Measurements from ENCODE around the gene TAF6L.
"Not testable (repeated sequence)": the region's sequence is repeated elsewhere in the genome, so short reads cannot be mapped to it uniquely, and the experiment has no call there.

TAF6L gene

DNA sequence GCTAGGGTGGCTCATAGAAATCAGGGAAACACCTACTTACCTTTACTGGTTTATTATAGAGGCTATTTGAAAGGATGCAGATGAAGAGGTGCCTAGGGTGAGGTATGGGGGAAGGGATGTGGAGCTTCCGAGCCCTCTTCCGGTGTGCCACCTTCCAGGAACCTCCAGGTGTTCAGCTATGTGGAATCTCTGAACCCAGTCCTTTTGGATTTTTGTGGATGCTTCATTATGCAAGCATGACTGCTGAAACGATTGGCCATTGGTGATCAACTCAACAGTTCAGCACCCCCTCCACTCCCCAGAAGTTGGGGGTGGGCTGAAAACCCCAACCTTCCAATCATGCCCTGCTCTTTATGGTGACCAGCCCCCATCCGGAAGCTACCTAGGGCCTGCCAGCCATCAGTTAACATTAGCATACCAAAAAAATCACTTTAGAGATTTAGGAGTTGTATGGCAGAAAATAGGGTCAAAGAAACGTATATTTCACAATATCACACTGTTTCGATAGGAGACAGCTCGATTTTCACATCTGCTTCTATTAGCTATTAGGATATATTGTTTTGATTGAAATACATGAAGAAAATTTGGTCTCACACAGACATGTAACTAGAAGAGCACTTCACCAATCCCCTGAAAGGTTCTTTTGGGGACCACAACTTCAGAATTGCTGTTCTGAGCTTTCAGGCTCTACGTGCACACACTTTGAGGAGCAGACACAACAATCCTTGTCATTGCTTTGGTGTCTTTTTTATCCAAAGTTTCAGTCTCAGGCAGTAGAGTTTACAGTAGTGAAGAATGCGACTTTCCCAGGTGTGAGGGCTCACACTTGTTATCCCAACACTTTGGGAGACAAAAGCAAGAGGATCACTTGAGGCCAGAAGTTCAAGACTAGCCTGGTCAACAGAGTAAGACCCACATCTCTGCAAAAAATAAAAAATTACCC is 13.1 kb upstream of the TAF6L start:
- DNase-seq (ENCODE audit: low read depth, low spot score), result no peak

- not testable (repeated sequence) for DNase-seq (ENCODE audit: low read depth, low spot score)
These were observed 10.3 kb upstream of the TAF6L start for GRCh38 chr11:62760867-62761227.

- DNase-seq (ENCODE audit: low read depth, low spot score), result no peak
These were observed 435 bp upstream of the TAF6L start for GRCh38 chr11:62770778-62771143.

- no peak for DNase-seq (ENCODE audit: low read depth, low spot score)
These were observed 3.2 kb downstream of the TAF6L start for GRCh38 chr11:62774407-62774806.

- DNase-seq (ENCODE audit: low read depth, low spot score), result no peak
These were observed 4.5 kb downstream of the TAF6L start for GRCh38 chr11:62775646-62776045.

GRCh38 chr11:62777389-62777788 is 6.2 kb downstream of the TAF6L start:
- no peak for DNase-seq (ENCODE audit: low read depth, low spot score)

- no peak for DNase-seq (ENCODE audit: low read depth, low spot score)
These were observed 7.2 kb downstream of the TAF6L start for GRCh38 chr11:62778441-62778840.

GRCh38 chr11:62782753-62783152 is 11.6 kb downstream of the TAF6L start:
- DNase-seq (ENCODE audit: low read depth, low spot score), result no peak

DNA sequence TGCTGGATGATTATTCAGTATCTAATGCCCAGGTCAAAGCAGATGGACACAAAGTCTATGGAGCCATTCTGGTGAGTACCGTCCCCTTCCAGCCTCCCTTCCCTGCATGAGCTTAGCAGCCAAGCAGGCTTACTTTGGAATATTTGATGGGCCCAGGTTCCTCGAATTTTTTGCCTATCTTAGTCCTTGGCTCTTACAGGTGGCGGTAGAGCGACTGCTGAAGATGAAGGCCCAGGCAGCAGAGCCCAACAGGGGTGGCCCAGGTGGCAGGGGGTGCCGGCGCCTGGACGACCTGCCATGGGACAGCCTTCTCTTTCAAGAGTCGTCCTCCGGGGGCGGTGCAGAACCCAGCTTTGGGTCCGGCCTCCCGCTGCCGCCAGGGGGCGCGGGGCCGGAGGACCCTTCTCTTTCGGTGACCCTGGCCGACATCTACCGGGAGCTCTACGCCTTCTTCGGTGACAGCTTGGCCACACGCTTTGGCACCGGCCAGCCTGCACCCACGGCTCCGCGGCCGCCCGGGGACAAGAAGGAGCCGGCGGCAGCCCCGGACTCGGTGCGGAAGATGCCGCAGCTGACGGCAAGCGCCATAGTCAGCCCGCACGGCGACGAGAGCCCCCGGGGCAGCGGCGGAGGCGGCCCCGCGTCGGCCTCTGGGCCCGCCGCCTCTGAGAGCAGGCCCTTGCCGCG is 15.3 kb downstream of the TAF6L start:
- no peak for DNase-seq (ENCODE audit: low read depth, low spot score)

- peak; percentile 97 for DNase-seq (ENCODE audit: low read depth, low spot score)
These were observed 16.0 kb downstream of the TAF6L start, which contains the start of gene TMEM179B for GRCh38 chr11:62787005-62787759. TMEM179B (plus strand) TSS chr11:62787402; CDS start chr11:62787432, 30 bp downstream.

DNA sequence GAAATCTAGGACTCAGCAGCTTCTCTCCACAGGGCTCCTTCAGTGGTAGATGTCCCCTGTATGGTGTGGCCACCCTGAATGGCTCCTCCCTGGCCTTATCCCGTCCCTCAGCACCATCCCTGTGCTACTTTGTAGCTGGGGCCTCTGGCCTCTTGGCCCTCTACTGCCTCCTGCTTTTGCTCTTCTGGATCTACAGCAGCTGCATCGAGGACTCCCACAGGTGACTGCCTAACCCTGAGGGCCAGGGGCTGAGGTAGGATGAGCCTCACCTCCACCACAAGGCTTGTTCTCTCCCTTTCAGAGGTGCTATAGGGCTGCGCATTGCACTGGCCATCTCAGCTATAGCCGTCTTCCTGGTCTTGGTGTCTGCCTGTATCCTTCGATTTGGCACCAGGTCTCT is 17.8 kb downstream of the TAF6L start:
- no peak for DNase-seq (ENCODE audit: low read depth, low spot score)

GRCh38 chr11:62789576-62789975 is 18.4 kb downstream of the TAF6L start:
- no peak for DNase-seq (ENCODE audit: low read depth, low spot score)

DNA sequence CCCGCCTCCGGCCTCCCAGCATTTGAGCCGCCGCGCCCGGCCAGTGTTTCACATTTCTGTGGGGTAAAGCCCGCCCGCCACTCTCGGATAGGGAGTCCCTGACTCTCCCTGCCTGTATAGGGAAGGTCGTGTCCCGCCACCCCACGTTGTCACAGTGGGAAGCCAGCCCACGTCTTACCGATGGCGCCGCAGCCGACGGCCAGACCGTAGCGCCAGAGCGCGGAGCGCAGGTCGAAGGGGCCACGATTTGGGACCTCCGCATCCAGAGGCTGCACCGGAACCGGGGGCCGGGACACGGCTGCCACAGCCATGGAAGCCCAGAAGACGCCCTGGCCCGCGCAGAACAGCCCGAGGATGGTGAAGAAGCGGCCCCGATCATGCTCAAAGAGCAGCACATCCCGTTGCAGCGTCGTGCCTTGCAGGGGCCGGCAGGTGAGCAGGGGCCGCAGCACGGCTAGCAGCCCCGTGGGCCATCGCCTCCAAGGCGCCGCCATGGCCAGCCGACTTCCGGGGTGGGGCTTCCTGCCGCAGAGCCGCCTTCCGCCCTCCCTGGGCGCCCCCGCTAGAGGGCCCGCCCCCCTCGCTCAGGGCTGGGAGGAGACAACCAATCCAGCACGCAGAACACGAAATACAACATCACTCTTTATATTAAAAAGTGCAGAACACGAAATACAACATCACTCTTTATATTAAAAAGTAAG is 20.5 kb downstream of the TAF6L start, which contains the start of gene TMEM223:
Gene TMEM223 (minus strand): TSS at position 506 of the 701 bp plus-strand sequence. CDS start 12 bp downstream, at position 494.
- DNase-seq (ENCODE audit: low read depth, low spot score), result no peak

DNA sequence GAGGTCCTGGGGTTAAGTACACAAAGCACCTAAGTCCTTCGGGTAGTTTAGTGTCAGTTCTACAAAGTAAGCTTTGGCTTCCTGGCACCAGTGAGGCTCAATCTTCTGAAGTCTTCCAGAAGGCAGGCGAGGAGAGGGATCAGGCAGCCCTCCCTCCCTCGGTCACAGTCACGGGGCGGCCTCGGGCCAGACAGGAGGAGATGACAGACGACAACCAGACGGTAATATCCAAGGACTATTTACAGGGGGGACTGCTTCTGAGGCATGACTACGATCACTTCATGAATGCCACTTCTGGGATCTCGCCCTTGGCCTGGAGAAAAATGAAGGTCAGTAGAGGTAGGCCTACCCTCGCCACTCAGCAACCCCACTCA is 21.0 kb downstream of the TAF6L start:
- DNase-seq (ENCODE audit: low read depth, low spot score), result no peak

DNA sequence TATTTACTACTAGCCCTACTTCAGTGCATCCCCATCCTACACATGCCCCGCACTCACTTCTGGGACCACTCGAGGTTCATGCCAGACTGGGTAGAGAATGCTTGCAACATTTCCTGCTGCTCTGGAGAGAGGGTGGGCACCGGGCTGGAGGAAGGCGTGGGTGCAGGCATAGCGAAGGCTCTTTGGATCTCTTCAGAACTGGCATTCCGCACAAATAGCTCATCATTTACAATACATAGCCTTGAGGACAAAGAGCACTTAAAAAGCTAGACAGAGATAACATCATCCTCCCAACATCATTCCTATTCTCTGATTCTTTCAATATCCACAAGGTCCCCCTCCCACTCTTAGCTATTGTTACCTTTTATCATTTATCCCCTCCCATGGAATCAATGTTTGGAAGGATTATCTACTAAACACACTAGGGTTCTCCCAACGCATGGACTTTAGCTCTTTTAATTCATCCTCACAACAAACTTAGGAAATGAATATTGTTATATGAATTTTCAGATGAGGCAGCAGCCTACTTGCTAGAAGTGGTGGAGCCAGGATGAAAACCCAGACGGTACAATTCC is 23.1 kb downstream of the TAF6L start:
- DNase-seq (ENCODE audit: low read depth, low spot score), result no peak

- DNase-seq (ENCODE audit: low read depth, low spot score), result no peak
These were observed 25.1 kb downstream of the TAF6L start for GRCh38 chr11:62796281-62796680.

- DNase-seq (ENCODE audit: low read depth, low spot score), result no peak
These were observed 28.3 kb downstream of the TAF6L start for GRCh38 chr11:62799486-62799885.

GRCh38 chr11:62801071-62801470 is 29.9 kb downstream of the TAF6L start:
- no peak for DNase-seq (ENCODE audit: low read depth, low spot score)

DNA sequence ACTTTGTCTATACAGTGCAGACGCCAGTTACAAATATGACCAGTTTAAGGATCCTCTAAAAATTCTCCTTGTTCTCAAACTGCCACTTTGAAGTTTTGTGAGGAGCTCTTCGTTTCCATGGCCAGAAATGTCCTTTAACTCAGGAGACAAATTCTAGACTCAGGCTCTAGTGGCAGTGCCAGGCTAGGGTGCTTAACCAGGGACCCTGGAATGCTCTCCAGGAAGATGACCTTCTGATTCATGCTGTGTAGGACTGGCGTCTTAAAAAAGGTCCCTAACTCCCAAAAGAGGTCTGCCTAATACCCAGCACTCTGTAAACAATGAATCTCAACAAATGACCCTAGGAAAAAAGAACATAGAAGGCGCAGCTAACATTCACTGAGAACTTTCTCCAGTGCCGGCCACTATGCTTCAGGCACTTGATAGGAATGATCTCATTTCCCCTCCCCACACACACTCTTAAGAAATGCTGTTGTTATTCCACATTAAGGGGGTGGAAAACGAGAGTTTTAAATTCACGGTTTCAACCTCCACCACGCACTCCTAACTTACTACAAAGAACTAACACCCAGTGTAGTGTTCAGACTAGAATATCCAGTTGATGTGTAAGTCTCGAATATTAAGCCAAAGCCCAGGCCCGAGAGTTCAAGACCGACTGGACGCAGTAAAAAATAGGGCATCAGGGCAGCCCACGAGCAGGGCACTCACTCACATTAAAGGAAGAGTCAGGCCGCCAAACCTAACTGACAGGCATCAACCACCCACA is 33.3 kb downstream of the TAF6L start:
- no peak for DNase-seq (ENCODE audit: low read depth, low spot score)

Data from smooth muscle cell of the brain vasculature (primary cell).